Measurements from ENCODE around the gene PFDN6. TPM values are rescaled to one million over a fixed set of nuclear protein-coding genes. Genes with fewer than 3 reads are reported as not detected.

PFDN6 gene
- total and polyA plus RNA-seq, 2 of the 13 experiments (the other 11 are each of a cell fraction or from before 2014, with no cell fraction given) = 75.5 to 87.0 TPM

DNA sequence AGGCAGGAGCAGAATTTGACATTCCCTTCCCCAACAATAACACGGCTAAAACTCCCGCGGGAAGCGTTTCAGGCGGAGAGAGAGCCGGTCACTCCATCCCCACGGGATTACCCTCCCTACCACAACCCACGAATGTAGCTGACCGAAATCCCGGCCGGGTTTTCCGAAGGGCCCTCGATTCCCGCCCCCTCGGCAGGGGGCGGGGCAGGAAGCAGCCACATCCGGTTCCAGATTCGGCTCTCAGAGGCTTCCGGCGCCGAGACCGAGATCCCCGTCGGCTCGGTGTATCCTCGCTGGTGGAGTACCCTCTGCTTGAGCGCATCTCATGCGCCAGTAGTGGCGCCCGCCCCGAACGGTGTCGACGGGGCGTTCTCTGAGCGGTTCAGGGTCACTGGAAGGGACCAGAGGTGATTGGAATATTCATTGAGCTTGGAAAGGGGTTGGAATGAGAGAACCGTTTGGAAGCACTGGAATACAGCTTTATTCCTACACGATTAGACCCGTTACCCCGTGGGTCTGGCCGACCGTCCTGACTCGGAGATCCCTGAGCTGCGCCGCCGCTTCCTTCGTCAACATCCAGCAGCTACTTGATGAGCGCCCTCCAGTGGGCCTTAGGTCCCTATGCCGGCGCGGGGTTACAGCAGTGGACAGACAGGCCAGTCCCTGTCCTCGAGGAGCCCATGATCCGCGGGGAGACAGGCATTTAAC is 10.0 kb downstream of the PFDN6 start (continued):
- TF ChIP-seq, protein P1, sequence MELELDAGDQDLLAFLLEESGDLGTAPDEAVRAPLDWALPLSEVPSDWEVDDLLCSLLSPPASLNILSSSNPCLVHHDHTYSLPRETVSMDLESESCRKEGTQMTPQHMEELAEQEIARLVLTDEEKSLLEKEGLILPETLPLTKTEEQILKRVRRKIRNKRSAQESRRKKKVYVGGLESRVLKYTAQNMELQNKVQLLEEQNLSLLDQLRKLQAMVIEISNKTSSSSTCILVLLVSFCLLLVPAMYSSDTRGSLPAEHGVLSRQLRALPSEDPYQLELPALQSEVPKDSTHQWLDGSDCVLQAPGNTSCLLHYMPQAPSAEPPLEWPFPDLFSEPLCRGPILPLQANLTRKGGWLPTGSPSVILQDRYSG (CRISPR knock-in tag; IDR thresholded peaks at IDR 0.05) = 0 out of 2 replicates have a peak, but pooled peaks have one; percentile 61
- TF ChIP-seq ZNF652 (CRISPR knock-in tag; IDR thresholded peaks at IDR 0.05; ENCODE audit: borderline replicate concordance, low read depth) = no peak; the same call in 1 of the 2 replicates
- TF ChIP-seq, protein P2, sequence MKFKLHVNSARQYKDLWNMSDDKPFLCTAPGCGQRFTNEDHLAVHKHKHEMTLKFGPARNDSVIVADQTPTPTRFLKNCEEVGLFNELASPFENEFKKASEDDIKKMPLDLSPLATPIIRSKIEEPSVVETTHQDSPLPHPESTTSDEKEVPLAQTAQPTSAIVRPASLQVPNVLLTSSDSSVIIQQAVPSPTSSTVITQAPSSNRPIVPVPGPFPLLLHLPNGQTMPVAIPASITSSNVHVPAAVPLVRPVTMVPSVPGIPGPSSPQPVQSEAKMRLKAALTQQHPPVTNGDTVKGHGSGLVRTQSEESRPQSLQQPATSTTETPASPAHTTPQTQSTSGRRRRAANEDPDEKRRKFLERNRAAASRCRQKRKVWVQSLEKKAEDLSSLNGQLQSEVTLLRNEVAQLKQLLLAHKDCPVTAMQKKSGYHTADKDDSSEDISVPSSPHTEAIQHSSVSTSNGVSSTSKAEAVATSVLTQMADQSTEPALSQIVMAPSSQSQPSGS (CRISPR knock-in tag; IDR thresholded peaks at IDR 0.05) = peak; percentile 86
- TF ChIP-seq ZFP37 (CRISPR knock-in tag; IDR thresholded peaks at IDR 0.05; ENCODE audit: borderline replicate concordance) = peak; percentile 57; the same call in 1 of the 2 replicates
- TF ChIP-seq KDM5B (CRISPR knock-in tag; IDR thresholded peaks at IDR 0.05; ENCODE audit: borderline replicate concordance) = peak; percentile 96
- TF ChIP-seq ZNF674 (CRISPR knock-in tag; IDR thresholded peaks at IDR 0.05; ENCODE audit: low read depth) = peak; percentile 98; the same call in 1 of the 2 replicates
- TF ChIP-seq, protein P3, sequence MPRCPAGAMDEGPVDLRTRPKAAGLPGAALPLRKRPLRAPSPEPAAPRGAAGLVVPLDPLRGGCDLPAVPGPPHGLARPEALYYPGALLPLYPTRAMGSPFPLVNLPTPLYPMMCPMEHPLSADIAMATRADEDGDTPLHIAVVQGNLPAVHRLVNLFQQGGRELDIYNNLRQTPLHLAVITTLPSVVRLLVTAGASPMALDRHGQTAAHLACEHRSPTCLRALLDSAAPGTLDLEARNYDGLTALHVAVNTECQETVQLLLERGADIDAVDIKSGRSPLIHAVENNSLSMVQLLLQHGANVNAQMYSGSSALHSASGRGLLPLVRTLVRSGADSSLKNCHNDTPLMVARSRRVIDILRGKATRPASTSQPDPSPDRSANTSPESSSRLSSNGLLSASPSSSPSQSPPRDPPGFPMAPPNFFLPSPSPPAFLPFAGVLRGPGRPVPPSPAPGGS (CRISPR knock-in tag; IDR thresholded peaks at IDR 0.05) = peak; percentile 52; the same call in 1 of the 2 replicates
- TF ChIP-seq, protein P4, sequence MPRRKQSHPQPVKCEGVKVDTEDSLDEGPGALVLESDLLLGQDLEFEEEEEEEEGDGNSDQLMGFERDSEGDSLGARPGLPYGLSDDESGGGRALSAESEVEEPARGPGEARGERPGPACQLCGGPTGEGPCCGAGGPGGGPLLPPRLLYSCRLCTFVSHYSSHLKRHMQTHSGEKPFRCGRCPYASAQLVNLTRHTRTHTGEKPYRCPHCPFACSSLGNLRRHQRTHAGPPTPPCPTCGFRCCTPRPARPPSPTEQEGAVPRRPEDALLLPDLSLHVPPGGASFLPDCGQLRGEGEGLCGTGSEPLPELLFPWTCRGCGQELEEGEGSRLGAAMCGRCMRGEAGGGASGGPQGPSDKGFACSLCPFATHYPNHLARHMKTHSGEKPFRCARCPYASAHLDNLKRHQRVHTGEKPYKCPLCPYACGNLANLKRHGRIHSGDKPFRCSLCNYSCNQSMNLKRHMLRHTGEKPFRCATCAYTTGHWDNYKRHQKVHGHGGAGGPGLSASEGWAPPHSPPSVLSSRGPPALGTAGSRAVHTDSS (CRISPR knock-in tag; conservative IDR thresholded peaks at IDR 0.05) = no peak; the same call in 1 of the 2 replicates
- TF ChIP-seq ZNF747 (CRISPR knock-in tag; IDR thresholded peaks at IDR 0.05; ENCODE audit: borderline replicate concordance) = peak; percentile 96
- TF ChIP-seq, protein P5, sequence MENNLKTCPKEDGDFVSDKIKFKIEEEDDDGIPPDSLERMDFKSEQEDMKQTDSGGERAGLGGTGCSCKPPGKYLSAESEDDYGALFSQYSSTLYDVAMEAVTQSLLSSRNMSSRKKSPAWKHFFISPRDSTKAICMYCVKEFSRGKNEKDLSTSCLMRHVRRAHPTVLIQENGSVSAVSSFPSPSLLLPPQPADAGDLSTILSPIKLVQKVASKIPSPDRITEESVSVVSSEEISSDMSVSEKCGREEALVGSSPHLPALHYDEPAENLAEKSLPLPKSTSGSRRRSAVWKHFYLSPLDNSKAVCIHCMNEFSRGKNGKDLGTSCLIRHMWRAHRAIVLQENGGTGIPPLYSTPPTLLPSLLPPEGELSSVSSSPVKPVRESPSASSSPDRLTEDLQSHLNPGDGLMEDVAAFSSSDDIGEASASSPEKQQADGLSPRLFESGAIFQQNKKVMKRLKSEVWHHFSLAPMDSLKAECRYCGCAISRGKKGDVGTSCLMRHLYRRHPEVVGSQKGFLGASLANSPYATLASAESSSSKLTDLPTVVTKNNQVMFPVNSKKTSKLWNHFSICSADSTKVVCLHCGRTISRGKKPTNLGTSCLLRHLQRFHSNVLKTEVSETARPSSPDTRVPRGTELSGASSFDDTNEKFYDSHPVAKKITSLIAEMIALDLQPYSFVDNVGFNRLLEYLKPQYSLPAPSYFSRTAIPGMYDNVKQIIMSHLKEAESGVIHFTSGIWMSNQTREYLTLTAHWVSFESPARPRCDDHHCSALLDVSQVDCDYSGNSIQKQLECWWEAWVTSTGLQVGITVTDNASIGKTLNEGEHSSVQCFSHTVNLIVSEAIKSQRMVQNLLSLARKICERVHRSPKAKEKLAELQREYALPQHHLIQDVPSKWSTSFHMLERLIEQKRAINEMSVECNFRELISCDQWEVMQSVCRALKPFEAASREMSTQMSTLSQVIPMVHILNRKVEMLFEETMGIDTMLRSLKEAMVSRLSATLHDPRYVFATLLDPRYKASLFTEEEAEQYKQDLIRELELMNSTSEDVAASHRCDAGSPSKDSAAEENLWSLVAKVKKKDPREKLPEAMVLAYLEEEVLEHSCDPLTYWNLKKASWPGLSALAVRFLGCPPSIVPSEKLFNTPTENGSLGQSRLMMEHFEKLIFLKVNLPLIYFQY (CRISPR knock-in tag; IDR thresholded peaks at IDR 0.05; ENCODE audit: borderline replicate concordance) = no peak; the same call in 1 of the 2 replicates
- no peak for TF ChIP-seq HNRNPH1 (optimal IDR thresholded peaks at IDR 0.05; ENCODE audit: low read depth, low read length)
- TF ChIP-seq ZFY (CRISPR knock-in tag; IDR thresholded peaks at IDR 0.05) = peak; percentile 73
- TF ChIP-seq, protein P6, sequence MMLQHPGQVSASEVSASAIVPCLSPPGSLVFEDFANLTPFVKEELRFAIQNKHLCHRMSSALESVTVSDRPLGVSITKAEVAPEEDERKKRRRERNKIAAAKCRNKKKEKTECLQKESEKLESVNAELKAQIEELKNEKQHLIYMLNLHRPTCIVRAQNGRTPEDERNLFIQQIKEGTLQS (CRISPR knock-in tag; IDR thresholded peaks at IDR 0.05) = no peak; the same call in none of the 2 replicates
- TF ChIP-seq, protein P7, sequence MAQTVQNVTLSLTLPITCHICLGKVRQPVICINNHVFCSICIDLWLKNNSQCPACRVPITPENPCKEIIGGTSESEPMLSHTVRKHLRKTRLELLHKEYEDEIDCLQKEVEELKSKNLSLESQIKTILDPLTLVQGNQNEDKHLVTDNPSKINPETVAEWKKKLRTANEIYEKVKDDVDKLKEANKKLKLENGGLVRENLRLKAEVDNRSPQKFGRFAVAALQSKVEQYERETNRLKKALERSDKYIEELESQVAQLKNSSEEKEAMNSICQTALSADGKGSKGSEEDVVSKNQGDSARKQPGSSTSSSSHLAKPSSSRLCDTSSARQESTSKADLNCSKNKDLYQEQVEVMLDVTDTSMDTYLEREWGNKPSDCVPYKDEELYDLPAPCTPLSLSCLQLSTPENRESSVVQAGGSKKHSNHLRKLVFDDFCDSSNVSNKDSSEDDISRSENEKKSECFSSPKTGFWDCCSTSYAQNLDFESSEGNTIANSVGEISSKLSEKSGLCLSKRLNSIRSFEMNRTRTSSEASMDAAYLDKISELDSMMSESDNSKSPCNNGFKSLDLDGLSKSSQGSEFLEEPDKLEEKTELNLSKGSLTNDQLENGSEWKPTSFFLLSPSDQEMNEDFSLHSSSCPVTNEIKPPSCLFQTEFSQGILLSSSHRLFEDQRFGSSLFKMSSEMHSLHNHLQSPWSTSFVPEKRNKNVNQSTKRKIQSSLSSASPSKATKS (CRISPR knock-in tag; IDR thresholded peaks at IDR 0.05) = no peak; the same call in 1 of the 2 replicates
- TF ChIP-seq SAP130 (CRISPR knock-in tag; IDR thresholded peaks at IDR 0.05; ENCODE audit: low read depth) = peak; percentile 90
- peak; percentile 16; the same call in 1 of the 2 replicates for TF ChIP-seq ZNF33A (CRISPR knock-in tag; IDR thresholded peaks at IDR 0.05; ENCODE audit: borderline replicate concordance)
